ENCODE measurements around the gene SLC30A9.
A peak's percentile ranks its signal among the peaks of the same experiment; 100 is the strongest.

SLC30A9 gene

DNA sequence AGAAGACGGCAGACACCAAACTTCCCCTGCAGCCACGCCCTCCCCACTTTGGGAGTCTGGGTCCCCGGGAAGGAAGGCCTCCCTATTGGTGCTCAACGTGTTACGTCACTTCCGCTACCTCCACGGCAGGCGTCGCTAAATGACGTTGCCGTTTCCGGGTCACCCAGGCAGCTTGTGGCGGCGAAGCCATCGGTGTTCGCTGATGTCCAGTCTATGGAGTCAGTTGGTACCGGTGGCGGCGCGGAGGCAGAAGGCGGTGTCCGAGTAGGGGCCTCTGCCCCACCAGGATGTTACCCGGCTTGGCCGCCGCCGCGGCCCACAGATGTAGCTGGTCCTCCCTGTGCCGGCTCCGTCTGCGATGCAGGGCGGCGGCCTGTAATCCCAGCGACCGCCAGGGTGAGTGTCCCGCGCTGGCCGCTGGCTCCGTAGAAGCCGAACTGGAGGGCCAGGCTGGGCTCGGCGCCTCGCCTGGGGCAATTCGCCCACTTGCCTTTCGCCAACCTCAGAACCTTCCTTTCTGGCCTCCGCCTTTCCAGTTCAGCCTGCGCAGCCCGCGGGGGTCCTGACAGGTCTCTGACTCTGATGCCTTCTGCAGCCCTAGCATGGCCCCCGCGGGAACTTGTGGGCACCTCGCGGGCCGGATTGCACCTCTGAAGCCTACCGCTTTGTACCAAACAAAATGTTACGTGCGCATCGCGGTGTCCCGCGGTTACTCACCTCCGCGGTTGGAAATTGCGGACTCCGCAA, at the start of gene SLC30A9:
Gene SLC30A9 (plus strand): TSS at position 166 of the 747 bp plus-strand sequence. CDS start 122 bp downstream, at position 288.
- peak; percentile 94 for DNase-seq (ENCODE audit: low spot score)

DNA sequence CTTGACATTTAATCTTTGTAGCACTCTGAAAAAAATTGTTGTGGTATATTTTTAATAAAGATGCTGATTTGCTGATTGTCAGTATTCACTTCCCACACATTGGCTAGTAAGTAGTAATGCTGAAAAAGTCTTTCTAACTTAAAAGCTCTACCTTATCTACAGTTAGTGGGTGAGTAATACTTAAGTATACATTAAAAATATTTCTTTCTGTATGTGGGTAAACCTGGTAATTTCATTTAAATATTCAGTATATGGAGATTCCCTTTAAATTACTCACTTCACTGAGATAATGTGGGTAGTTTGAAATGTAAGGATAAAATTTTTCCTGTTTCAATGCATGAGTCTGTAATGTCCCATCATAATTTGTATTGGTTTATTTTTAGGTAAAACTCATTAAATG, 49.5 kb upstream of the SLC30A9 start:
- no peak for DNase-seq (ENCODE audit: low spot score)

- DNase-seq (ENCODE audit: low spot score), result no peak
Measured at GRCh38 chr4:41943506-41943905, 46.8 kb upstream of the SLC30A9 start.

DNA sequence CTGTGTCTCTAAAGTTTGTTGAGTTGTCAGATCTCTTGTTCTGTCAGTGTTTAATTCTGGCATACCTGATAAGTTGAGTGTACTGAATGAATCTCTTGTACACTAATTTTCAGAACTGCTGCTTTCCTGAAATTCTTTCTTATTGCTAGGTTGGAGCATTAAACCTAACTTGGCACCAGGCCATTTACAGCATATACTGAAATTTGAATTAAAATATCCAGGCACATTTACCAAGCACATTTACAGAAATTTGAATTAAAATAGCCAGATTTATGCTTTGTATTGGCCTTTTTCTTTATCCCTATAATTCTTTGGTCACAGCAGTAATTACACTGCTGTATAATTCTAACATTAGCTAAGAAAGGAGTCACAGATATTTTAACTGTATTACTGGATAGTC, 46.2 kb upstream of the SLC30A9 start:
- DNase-seq (ENCODE audit: low spot score), result no peak

DNA sequence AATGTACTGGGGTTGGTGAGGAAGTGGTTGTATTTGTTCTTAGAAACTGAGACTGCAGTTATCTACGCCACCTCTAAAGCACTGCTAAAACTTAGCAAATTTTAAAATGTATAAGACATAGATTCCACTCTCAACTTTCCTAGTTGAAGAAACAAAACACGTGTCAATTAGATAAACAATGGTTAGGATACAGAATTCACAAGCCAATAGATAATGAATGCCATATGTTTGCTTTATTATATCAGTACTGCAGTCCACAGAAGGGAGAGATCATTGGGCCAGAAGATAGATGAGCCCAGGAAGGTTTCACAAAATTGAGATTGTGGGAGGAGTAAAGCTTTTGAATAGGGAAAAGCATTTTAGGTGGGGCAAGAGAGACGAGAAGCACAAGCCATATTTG, 40.8 kb upstream of the SLC30A9 start:
- DNase-seq (ENCODE audit: low spot score), result no peak

DNA sequence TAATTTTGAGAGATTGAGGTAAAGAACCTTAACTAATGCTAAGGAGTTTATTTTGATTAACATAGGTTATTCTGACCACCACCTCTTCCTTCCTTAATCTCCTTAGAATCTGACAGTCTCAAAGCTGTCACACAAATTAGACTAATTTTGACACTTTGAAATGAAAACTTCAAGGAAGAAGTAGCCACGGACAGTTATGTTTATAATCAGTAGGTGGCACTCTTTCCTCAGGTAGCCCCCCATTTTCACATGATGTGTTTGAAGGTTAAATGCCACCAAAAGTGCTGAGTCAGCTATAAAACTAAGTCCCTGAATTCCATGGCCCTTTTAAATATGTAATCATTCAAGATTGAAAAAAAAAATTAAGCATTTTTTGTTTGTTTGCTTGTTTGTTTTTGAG, 32.7 kb upstream of the SLC30A9 start:
- no peak for DNase-seq (ENCODE audit: low spot score)

DNA sequence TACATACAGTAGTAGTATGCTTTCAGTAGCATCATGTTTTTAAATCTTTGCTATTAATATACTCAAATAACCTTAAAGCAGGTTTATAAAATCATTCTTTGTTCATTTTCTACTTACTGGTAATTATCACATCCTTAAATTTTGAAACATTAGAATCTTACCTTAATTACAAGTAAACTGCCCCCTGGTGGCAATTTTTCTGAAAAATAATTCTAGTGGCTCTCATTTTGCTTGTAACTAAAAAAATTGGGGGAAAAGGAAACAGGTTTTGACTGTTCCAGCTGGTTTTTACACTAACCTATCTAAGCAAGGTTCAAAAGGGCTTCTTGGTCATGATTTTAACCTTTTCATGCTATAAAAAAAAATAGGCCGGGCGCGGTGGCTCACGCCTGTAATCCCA, 27.2 kb upstream of the SLC30A9 start:
- no peak for DNase-seq (ENCODE audit: low spot score)

GRCh38 chr4:41964401-41964800, 25.9 kb upstream of the SLC30A9 start:
- no peak for DNase-seq (ENCODE audit: low spot score)

DNA sequence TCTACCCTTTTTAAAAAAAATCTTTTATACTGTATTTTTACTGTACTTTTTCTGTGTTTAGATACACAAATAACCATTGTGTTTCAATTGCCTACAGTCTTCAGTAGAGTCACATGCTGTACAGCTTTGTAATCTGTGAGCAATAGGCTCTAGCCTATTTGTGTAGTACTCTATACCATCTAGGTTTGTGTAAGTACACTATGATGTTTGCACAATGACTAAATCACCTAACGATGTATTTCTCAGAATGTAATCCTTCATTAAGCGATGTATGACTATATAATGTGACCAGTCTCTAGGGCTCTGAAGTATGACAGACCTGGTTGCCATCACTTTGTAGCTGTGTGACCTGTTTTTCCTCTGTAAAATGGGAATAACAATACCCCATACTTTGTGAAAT, 22.9 kb upstream of the SLC30A9 start:
- no peak for DNase-seq (ENCODE audit: low spot score)

DNA sequence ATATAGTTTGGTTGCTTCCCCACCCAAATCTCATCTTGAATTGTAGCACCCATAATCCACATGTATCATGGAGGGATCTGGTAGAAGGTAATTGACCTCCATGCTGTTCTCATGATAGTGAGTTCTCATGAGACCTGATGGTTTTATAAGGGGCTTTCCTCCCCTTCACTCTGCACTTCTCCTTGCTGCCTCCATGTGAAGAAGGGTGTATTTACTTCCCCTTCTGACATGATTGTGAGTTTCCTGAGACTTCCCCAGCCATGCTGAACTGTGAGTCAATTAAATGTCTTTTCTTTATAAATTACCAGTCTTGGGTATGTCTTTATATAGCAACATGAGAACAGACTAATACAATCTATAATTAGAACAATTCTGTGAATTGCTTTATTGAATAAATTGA, 20.7 kb upstream of the SLC30A9 start:
- no peak for DNase-seq (ENCODE audit: low spot score)

DNA sequence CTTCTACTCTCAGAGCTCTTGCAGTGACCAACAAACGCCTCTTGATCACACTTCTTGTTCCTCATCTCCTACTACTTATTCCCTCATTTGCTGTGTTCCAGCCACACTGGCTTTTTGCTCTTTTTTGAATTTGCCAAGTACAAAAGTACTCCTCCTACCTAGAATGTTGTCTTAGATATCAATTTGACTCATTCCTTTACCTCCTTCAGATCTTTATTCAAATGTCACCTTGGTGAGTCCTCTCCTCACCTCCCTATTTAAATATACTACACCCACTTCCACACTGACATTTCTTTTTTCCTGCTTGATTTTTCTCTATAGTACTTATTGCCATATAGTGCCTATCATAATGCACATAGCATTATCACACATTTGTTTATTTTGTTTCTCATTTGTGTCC, 15.0 kb upstream of the SLC30A9 start:
- no peak for DNase-seq (ENCODE audit: low spot score)

- DNase-seq (ENCODE audit: low spot score), result no peak
Measured at GRCh38 chr4:41976775-41977516, 13.4 kb upstream of the SLC30A9 start.

- DNase-seq (ENCODE audit: low spot score), result no peak
Measured at GRCh38 chr4:41977709-41978108, 12.6 kb upstream of the SLC30A9 start.

GRCh38 chr4:41981456-41981855, 8.9 kb upstream of the SLC30A9 start, which contains the start of gene DCAF4L1:
Gene DCAF4L1 (plus strand): TSS chr4:41981756. CDS start chr4:41981793, 37 bp downstream.
- no peak for DNase-seq (ENCODE audit: low spot score)

GRCh38 chr4:41982716-41983115, 7.6 kb upstream of the SLC30A9 start:
- no peak for DNase-seq (ENCODE audit: low spot score)

- no peak for DNase-seq (ENCODE audit: low spot score)
Measured at GRCh38 chr4:41985151-41985550, 5.2 kb upstream of the SLC30A9 start.

- DNase-seq (ENCODE audit: low spot score), result no peak
Measured at GRCh38 chr4:41989994-41990364, 351 bp upstream of the SLC30A9 start.

DNA sequence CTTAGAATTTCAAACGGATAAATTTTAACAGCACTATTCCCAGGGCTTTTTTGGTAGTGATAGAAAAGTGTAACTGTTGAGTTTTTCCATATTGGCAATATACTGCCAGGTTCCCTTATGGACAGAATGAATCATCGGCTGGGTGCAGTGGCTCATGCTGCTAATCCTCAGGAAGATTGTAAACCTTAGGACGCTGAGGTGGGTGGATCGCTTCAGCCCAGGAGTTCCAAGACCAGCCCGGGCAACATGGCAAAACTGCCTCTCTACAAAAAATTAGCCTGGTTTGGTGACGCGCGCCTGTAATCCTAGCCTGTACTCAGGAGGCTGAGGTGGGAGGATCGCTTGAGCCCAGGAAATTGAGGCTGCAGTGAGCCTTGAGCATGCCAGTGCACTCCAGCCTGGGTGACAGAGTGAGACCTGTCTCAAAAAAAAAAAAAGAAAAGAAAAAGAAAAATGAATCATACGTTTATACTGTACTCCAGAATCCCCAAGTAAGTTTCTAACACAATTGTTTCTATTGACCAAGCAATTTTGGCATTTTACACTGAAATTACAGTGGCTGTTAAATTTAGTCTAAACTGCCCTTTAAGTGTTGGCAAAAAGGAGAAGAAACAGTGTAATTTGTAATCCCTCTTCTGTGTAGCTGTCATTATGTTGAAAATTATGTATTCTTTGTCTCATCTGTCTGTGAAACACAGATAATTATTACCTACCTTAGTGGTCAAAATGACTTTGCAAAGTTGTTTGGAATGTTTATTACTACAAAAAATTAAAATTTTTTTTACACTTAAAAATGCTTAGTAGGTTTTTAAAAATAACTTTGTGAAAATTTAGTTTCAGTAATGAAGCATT, 1.8 kb downstream of the SLC30A9 start:
- DNase-seq (ENCODE audit: low spot score), result no peak

DNA sequence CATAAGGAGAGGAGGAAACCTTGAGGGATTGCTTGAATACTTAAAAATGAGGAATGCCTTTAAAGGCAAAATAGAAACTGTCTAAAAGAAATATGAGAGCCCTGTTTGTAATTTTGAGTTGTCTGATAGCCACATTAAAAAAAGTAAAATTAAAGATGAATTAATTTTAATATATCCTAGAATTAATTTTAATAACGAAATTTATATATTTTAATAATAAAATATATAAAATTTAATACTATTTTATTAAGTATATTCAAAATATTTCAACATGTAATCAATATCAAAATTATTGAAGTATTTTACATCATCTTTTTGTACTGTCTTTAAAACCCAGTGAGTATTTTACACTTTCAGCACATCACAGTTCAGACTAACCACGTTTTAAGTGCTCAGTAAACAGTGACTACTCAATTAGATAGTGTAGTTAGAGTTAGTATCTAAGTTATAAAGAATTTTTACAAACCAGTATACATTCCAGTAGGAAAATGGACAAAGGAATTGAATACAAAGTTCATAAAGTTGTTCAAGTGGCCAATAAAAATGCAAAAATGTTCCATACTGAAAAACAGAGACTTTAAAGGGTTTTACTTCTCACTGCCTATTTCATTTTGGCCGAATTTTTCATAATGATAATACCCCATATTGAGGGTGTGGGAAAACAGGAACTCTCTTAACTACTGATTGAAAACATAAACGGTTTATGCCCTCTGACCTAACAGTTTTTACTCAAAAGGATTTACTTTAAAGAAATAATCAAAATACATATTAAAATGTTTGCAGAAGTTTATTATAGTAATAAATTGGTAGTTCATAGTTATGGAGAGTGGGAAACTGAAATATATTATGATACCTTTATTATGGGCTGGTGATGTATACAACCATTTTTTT, 2.9 kb downstream of the SLC30A9 start:
- no peak for DNase-seq (ENCODE audit: low spot score)

GRCh38 chr4:41994461-41994985, 4.2 kb downstream of the SLC30A9 start:
- DNase-seq (ENCODE audit: low spot score), result no peak

GRCh38 chr4:41998019-41998418, 7.7 kb downstream of the SLC30A9 start:
- DNase-seq (ENCODE audit: low spot score), result no peak
